Liver (tissue), 9 donors: ENCODE data around the gene CMTM8. TPM values are rescaled to one million over a fixed set of nuclear protein-coding genes. Genes with fewer than 3 reads are reported as not detected.

Experiments used
- DNase-seq: peaks from one replicate; pipeline ENCODE4 v3.0.0-alpha.2; 2017; ENCODE audit warnings: low spot score
- H3K27ac ChIP-seq, 2 donors: one replicate each; pipeline ENCODE4 v1.7.0; 2013; ENCODE audit warnings: inconsistent platforms in 2 of 2, low read length in 2 of 2, control low read depth in 1 of 2, low read depth in 1 of 2, mild to moderate bottlenecking in 1 of 2
- H3K27me3 ChIP-seq, 4 donors: one replicate each; pipeline versions ENCODE4 v1.6.1 to v1.7.0; 2013; ENCODE audit warnings: low read length in 3 of 4, inconsistent platforms in 1 of 4, mild to moderate bottlenecking in 1 of 4, moderate library complexity in 1 of 4; ENCODE audit not compliant: control insufficient read depth in 4 of 4, insufficient read depth in 4 of 4
- H3K36me3 ChIP-seq, 4 donors: one replicate each; pipeline versions ENCODE4 v1.6.1 to v1.7.0; 2013; ENCODE audit warnings: low read length in 3 of 4, mild to moderate bottlenecking in 3 of 4, low read depth in 1 of 4, moderate library complexity in 1 of 4; ENCODE audit not compliant: control insufficient read depth in 4 of 4, insufficient read depth in 3 of 4
- H3K4me1 ChIP-seq, 4 donors: one replicate each; pipeline versions ENCODE4 v1.6.1 to v1.7.0; 2013; ENCODE audit warnings: low read length in 3 of 4, mild to moderate bottlenecking in 3 of 4, moderate library complexity in 1 of 4; ENCODE audit not compliant: control insufficient read depth in 4 of 4, insufficient read depth in 4 of 4
- H3K4me3 ChIP-seq, 3 donors: one replicate each; pipeline versions ENCODE4 v1.6.1 to v1.7.0; 2013; ENCODE audit warnings: low read length in 3 of 3, control low read depth in 1 of 3, low read depth in 1 of 3, mild to moderate bottlenecking in 1 of 3
- H3K9ac ChIP-seq, 2 donors: one replicate each; pipeline ENCODE4 v1.7.0; 2013; ENCODE audit warnings: low read length in 2 of 2, mild to moderate bottlenecking in 2 of 2, moderate library complexity in 2 of 2, control low read depth in 1 of 2, low read depth in 1 of 2
- H3K9me3 ChIP-seq, 4 donors: one replicate each; pipeline versions ENCODE4 v1.6.1 to v1.7.0; 2013; ENCODE audit warnings: low read length in 3 of 4; ENCODE audit not compliant: control insufficient read depth in 4 of 4
- EGR1 ChIP-seq, 2 donors: IDR thresholded peaks; 2 replicates each; pipeline ENCODE4 v1.6.1; 2016 to 2018; ENCODE audit warnings: antibody characterized with exemption in 2 of 2, low read depth in 2 of 2
- FOXA1 ChIP-seq: IDR thresholded peaks from 2 replicates; pipeline ENCODE4 v1.6.1; 2016; ENCODE audit warnings: antibody characterized with exemption
- FOXA2 ChIP-seq: IDR thresholded peaks from 2 replicates; pipeline ENCODE4 v1.6.1; 2016; ENCODE audit warnings: antibody characterized with exemption
- GABPA ChIP-seq, 2 donors: IDR thresholded peaks in 1 of 2; conservative IDR thresholded peaks in 1 of 2; 2 replicates each; pipeline ENCODE4 v1.6.1; 2016; ENCODE audit warnings: antibody characterized with exemption in 2 of 2, mild to moderate bottlenecking in 1 of 2, moderate library complexity in 1 of 2
- HNF4A ChIP-seq, 2 donors: conservative IDR thresholded peaks; 2 replicates each; pipeline ENCODE4 v1.6.1; 2016; ENCODE audit warnings: antibody characterized with exemption in 2 of 2, mild to moderate bottlenecking in 2 of 2
- HNF4G ChIP-seq: IDR thresholded peaks from 2 replicates; pipeline ENCODE4 v1.6.1; 2016; ENCODE audit warnings: antibody characterized with exemption
- JUND ChIP-seq, 2 donors: IDR thresholded peaks; 2 replicates each; pipeline ENCODE4 v1.6.1; 2016; ENCODE audit warnings: antibody characterized with exemption in 2 of 2
- NR2F2 ChIP-seq: IDR thresholded peaks from 2 replicates; pipeline ENCODE4 v1.6.1; 2016; ENCODE audit warnings: antibody characterized with exemption
- RAD21 ChIP-seq, 2 donors: IDR thresholded peaks; 2 replicates each; pipeline ENCODE4 v1.6.1; 2016; ENCODE audit warnings: antibody characterized with exemption in 2 of 2, mild to moderate bottlenecking in 2 of 2
- SP1 ChIP-seq: IDR thresholded peaks from 2 replicates; pipeline ENCODE4 v1.6.1; 2018; ENCODE audit warnings: antibody characterized with exemption, mild to moderate bottlenecking
- TAF1 ChIP-seq: conservative IDR thresholded peaks from 2 replicates; pipeline ENCODE4 v1.6.1; 2016; ENCODE audit warnings: antibody characterized with exemption, mild to moderate bottlenecking
- YY1 ChIP-seq: IDR thresholded peaks from 2 replicates; pipeline ENCODE4 v1.6.1; 2016; ENCODE audit warnings: antibody characterized with exemption, mild to moderate bottlenecking
- WGBS: extraction: QIAGEN DNeasy Blood & Tissue Kit; methylation state at CpG from one replicate; pipeline ENCODE4 v1.1.7; 2013; 5-methylcytosine and 5-hydroxymethylcytosine counted together
- polyA plus RNA-seq, 2 donors: library from polyadenylated mRNA; stranded (reverse) in 1 of 2; unstranded in 1 of 2; fragments of 200-250 nt in 1 of 2; fragments of >200 nt in 1 of 2; fragmentation: Nextera tagmentation in 1 of 2; extraction: Ambion mirVana in 1 of 2; gene quantifications; one replicate each; pipeline versions ENCODE4 v1.2.1 to v1.2.3, GENCODE V29; 2013 to 2015
- total RNA-seq, 2 donors: library from RNA; depleted of rRNA; stranded (reverse); fragments of >200 nt; gene quantifications; one replicate each; pipeline ENCODE4 v1.2.3, GENCODE V29; 2014
- TF ChIP-seq, protein P1 (sequence below): fragments of 150-350 bp; IDR thresholded peaks from 2 replicates; pipeline ENCODE4 v1.5.1; 2017; ENCODE audit warnings: improper control_type of control experiment, low read depth, low read length; ENCODE audit not compliant: missing input control
- TF ChIP-seq, protein P2 (sequence below): IDR thresholded peaks from 2 replicates; pipeline ENCODE4 v1.6.1; 2016; ENCODE audit warnings: antibody characterized with exemption
- TF ChIP-seq, protein P3 (sequence below): IDR thresholded peaks from 2 replicates; pipeline ENCODE4 v1.6.1; 2016; ENCODE audit warnings: antibody characterized with exemption
- TF ChIP-seq, protein P4 (sequence below): IDR thresholded peaks from 2 replicates; pipeline ENCODE4 v1.6.1; 2016; ENCODE audit warnings: antibody characterized with exemption, mild to moderate bottlenecking
- donor health status: healthy.
- donor health status: healthy.
- donor health status: healthy.
- donor health status: healthy.
- donor health status: healthy.

CMTM8 gene
- total and polyA plus RNA-seq, 4 donors, result 4.3 to 44.6 (median 12.5) TPM

DNA sequence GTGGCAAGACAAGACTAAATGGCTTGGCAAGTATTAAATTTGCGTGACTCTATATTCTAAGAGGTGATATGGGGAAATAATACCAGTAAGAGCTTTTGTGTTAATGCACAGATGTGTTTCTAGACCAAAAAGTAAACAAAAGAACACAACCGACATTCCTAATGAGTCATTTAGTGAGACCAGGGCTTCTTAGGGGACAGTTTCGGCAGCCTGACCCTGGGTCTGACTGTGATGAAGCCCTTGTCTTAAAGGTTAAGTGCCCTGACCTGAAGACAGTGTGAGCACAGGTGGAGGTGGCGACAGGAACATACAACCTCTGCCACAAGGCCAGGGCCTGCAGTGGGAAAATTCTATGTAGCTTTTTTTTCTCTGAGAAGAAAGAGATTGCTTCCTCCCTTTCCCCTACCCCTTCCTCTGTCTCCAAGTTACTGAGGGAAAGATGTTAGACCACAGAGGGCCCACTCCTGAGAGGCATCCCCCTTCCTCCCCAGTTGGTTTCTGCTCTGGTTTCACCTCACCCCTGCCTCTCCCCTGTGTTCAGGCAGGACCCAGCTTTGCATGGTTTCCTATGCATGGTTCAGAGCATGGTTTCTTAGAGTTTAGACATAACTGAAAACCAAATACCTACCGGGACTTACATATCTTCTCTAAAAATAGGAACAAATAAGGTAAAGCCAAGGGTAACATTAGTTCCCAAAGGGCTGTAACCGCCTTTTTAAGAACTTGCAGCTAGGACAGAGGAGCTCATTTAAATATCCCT is 128.3 kb downstream of the CMTM8 start:
- 94% methylated on average over 6 of the region's 6 CpGs for WGBS

More for the DNA sequence above, 128.3 kb downstream of the CMTM8 start:
- no peak for DNase-seq
- no peaks in the 10 kb centered on the region for H3K27me3 ChIP-seq
- H3K4me1 ChIP-seq, result no peaks in the 10 kb centered on the region
- H3K27ac ChIP-seq, result no peak overlapping the region
- no peak overlapping the region for H3K4me3 ChIP-seq
- H3K9ac ChIP-seq, result no peak overlapping the region
- peaks cover 0 to 13% (median 3%) of the 10 kb centered on the region in 4 donors for H3K36me3 ChIP-seq
- TF ChIP-seq, protein P1, sequence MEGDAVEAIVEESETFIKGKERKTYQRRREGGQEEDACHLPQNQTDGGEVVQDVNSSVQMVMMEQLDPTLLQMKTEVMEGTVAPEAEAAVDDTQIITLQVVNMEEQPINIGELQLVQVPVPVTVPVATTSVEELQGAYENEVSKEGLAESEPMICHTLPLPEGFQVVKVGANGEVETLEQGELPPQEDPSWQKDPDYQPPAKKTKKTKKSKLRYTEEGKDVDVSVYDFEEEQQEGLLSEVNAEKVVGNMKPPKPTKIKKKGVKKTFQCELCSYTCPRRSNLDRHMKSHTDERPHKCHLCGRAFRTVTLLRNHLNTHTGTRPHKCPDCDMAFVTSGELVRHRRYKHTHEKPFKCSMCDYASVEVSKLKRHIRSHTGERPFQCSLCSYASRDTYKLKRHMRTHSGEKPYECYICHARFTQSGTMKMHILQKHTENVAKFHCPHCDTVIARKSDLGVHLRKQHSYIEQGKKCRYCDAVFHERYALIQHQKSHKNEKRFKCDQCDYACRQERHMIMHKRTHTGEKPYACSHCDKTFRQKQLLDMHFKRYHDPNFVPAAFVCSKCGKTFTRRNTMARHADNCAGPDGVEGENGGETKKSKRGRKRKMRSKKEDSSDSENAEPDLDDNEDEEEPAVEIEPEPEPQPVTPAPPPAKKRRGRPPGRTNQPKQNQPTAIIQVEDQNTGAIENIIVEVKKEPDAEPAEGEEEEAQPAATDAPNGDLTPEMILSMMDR, result no peak
- no peak for TF ChIP-seq TAF1
- TF ChIP-seq EGR1 (IDR thresholded peaks at IDR 0.05; ENCODE audit: low read depth in 2 of 2), result no peak
- no peak for TF ChIP-seq FOXA1
- TF ChIP-seq NR2F2, result no peak
- TF ChIP-seq SP1, result no peak
- TF ChIP-seq, protein P2, sequence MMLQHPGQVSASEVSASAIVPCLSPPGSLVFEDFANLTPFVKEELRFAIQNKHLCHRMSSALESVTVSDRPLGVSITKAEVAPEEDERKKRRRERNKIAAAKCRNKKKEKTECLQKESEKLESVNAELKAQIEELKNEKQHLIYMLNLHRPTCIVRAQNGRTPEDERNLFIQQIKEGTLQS, result no peak
- TF ChIP-seq JUND (IDR thresholded peaks at IDR 0.05), result no peak
- TF ChIP-seq, protein P3, sequence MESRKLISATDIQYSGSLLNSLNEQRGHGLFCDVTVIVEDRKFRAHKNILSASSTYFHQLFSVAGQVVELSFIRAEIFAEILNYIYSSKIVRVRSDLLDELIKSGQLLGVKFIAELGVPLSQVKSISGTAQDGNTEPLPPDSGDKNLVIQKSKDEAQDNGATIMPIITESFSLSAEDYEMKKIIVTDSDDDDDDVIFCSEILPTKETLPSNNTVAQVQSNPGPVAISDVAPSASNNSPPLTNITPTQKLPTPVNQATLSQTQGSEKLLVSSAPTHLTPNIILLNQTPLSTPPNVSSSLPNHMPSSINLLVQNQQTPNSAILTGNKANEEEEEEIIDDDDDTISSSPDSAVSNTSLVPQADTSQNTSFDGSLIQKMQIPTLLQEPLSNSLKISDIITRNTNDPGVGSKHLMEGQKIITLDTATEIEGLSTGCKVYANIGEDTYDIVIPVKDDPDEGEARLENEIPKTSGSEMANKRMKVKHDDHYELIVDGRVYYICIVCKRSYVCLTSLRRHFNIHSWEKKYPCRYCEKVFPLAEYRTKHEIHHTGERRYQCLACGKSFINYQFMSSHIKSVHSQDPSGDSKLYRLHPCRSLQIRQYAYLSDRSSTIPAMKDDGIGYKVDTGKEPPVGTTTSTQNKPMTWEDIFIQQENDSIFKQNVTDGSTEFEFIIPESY, result no peak
- TF ChIP-seq FOXA2, result no peak
- TF ChIP-seq RAD21 (IDR thresholded peaks at IDR 0.05), result no peak
- no peak for TF ChIP-seq GABPA (IDR thresholded peaks at IDR 0.05 in 1 of 2, conservative IDR thresholded peaks at IDR 0.05 in 1 of 2)
- TF ChIP-seq YY1, result no peak
- TF ChIP-seq HNF4A (conservative IDR thresholded peaks at IDR 0.05), result no peak
- TF ChIP-seq, protein P4, sequence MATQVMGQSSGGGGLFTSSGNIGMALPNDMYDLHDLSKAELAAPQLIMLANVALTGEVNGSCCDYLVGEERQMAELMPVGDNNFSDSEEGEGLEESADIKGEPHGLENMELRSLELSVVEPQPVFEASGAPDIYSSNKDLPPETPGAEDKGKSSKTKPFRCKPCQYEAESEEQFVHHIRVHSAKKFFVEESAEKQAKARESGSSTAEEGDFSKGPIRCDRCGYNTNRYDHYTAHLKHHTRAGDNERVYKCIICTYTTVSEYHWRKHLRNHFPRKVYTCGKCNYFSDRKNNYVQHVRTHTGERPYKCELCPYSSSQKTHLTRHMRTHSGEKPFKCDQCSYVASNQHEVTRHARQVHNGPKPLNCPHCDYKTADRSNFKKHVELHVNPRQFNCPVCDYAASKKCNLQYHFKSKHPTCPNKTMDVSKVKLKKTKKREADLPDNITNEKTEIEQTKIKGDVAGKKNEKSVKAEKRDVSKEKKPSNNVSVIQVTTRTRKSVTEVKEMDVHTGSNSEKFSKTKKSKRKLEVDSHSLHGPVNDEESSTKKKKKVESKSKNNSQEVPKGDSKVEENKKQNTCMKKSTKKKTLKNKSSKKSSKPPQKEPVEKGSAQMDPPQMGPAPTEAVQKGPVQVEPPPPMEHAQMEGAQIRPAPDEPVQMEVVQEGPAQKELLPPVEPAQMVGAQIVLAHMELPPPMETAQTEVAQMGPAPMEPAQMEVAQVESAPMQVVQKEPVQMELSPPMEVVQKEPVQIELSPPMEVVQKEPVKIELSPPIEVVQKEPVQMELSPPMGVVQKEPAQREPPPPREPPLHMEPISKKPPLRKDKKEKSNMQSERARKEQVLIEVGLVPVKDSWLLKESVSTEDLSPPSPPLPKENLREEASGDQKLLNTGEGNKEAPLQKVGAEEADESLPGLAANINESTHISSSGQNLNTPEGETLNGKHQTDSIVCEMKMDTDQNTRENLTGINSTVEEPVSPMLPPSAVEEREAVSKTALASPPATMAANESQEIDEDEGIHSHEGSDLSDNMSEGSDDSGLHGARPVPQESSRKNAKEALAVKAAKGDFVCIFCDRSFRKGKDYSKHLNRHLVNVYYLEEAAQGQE, result no peak
- no peak for TF ChIP-seq HNF4G
- H3K9me3 ChIP-seq, result no peaks in the 10 kb centered on the region
